HG03378 (cell line): Measurements from ENCODE around the gene GXYLT1.
"Not testable (repeated sequence)": the region's sequence is repeated elsewhere in the genome, so short reads cannot be mapped to it uniquely, and the experiment has no call there.

ENCODE experiments used
- ATAC-seq: cut with Tn5 transposase; IDR thresholded peaks from one replicate; pipeline ENCODE4 v1.9.1; 2021; ENCODE audit warnings: mild to moderate bottlenecking, moderate library complexity; ENCODE audit not compliant: unreplicated experiment

The GXYLT1 gene

GRCh38 chr12:42145552-42146215 is 1.0 kb upstream of the GXYLT1 start:
- no peak for ATAC-seq

DNA sequence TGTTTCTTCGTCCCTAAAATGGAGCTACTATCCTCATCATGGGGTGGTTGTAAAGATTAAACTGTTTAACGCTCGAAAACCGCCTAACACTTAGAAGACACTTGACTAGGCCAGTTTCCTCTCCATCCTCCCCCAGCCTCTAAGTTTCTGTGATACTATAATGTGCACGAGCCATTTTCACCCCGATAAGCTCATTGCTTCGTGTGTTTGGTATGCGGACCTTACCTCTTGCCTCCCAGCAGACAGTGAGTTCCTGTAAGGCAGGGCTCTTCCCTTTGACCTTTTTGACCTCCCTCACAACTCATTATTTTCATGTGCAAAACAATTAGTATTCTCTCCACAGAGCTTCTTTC is 499 bp upstream of the GXYLT1 start:
- ATAC-seq: peak; percentile 1

- no peak for ATAC-seq
These were observed 591 bp downstream of the GXYLT1 start for GRCh38 chr12:42144158-42144407.

DNA sequence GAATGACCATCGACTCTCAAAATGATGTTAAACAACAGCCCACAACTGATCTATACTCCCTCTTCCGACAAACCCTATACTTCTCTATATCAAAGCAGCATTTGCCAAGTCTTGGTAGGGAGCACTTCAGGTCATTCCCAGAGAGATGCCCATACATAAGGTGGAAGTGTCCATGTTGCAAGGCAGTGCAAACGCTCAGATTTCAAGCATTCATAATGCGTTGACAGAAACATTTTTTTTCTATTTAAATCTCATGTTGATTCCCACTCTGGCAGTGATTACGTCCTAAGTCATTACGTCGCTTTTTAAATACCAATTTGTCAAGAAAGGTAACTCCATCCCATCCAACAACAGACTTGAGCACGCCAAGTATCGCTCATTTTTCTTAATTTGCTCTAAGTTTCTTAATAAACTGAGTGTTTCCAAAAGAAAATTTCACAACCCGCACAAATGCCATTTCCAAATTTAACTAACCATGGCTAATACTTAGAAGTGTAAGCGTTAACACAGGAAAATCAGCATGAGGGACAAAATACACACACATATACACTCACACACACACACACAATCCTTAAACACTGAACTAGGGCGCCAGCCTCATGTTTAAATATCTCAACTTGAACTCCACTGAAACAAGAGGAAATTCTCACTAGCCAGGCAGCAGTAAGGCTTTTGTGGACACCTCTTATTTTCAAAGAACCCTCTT is 1.1 kb downstream of the GXYLT1 start:
- no peak for ATAC-seq

DNA sequence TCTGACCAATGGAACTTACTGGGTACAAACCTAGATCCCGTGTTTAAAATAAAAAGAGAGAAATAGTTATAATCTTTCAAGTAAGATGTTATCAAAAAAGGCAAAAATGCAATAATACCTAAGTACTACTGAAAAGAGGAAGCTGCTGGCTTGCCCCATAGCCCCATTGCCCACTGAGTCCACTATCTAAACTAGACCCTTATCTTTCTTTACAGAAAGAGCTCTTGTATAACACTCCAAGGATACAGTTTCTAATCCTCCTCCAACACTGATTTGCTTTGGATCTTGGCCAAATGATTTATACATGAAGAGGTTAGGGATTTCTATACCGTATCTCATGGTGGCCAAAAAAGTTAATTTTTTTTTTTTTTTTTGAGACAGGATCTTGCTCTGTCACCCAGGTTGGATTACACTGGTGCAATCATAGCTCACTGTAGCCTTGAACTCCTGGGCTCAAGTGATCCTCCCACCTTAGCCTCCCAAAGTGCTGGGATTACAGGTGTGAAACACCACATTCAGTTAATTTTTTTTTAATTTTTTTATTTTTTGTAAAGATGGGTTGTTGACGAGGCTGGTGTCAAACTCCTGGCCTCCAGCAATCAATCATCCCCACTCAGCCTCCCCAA is 2.6 kb downstream of the GXYLT1 start:
- no peak for ATAC-seq

GRCh38 chr12:42140901-42141300 is 3.8 kb downstream of the GXYLT1 start:
- ATAC-seq: no peak

DNA sequence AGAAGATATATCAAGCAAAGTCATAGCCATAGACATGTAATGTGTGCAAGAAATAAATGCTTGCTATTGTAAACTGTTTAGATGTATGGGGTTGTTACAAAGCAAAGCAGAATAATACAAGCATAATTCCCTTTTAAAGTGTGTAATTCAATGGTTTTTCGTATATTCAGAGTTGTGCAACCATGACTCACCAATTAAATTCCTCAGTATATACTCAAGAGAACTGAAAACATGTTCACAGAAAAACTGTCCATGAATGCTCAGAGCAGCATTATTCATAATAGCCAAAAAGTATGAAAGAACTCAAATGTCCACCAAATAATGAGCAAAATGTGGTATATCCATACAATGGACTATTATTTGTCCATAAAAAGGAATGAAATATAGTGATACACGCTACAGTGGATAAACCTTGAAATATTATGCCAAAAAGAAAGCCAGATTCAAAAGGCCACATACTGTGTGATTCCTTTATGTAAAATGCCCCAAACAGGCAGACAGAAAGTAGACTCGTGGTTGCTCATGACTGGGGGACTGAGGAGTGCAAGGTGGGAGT is 9.3 kb downstream of the GXYLT1 start:
- no peak for ATAC-seq

GRCh38 chr12:42130672-42131402 is 13.8 kb downstream of the GXYLT1 start:
- ATAC-seq: no peak

DNA sequence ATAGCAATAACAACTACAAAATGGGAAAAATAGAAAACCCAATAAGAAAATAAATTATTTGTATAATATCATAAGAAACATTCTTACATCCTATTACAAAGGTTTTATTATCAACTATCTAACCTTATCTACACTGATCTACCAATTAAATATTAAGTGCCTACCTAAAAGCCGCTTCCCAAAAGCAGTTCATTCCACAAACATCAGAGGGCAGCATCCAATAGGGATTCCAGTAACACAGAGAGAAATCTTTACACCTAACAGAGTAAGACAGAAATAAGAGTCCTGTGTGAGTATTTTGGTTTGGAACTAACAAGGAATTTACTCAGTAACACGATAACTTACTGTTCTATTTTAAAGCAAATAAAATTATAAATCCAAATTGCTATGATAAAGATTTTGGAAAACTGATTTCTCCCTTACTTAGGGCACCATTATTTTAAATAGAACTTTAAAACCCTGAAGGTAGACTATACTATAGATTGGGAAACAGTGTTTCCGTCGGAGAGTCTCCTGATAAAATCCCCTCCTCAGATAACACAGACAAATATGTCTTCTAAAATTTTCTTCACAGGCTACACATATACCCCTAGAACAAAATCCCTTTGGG is 15.0 kb downstream of the GXYLT1 start:
- no peak for ATAC-seq

DNA sequence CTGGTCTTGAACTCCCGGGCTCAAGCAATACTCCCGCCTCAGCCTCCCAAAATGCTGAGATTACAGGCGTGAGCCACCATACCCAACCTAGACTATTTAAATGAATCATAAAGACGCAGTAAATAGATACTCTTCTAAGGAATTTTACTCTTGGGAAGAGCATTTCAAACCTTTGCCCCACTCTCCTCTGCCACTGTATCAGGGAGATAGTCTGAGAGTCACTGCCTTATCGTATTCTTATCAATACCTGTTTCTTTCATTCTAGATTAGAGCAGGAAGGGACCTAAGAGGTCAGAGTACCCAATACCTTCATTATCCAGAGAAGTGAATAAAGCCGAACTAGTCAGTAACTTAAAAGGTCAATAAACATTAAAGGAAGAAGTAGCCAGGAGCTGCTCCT is 15.8 kb downstream of the GXYLT1 start:
- ATAC-seq: no peak

DNA sequence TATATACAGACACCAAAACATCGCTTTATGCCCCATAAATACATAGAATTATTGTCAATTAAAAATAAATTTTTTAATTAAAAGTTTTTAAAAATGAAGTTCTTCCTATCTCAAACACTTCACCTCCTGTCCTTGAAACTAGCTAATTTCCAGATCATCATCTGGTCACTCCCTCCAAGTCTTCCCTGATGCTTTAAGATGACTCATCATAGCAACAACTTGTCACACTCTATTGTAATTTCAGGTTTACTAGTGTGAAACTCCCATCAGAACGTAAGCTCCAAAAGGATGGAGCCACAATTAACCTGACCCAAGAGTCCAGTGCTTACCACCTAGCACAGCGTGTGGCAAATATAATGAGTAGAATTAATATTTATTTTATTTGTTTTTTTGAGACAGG is 16.3 kb downstream of the GXYLT1 start:
- no peak for ATAC-seq

GRCh38 chr12:42126963-42127362 is 17.7 kb downstream of the GXYLT1 start:
- no peak for ATAC-seq

DNA sequence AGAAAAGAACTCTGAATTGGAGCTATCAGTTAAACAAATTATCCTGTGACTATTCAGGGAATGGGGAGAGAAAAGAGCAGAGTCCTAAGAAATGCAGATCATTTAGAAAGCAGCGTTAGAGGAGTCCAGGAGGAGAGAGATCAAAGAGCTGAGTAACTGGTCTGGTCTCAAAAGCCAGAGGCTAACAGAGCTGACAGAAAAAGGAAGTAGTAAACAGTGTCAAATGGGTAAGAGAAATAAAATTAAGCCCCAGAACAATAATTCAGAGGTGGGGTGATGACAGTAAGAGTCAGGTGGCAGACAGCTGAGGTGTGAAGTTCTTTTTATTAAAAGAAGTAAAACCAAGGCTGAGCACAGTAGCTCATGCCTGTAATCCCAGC is 19.3 kb downstream of the GXYLT1 start:
- no peak for ATAC-seq

DNA sequence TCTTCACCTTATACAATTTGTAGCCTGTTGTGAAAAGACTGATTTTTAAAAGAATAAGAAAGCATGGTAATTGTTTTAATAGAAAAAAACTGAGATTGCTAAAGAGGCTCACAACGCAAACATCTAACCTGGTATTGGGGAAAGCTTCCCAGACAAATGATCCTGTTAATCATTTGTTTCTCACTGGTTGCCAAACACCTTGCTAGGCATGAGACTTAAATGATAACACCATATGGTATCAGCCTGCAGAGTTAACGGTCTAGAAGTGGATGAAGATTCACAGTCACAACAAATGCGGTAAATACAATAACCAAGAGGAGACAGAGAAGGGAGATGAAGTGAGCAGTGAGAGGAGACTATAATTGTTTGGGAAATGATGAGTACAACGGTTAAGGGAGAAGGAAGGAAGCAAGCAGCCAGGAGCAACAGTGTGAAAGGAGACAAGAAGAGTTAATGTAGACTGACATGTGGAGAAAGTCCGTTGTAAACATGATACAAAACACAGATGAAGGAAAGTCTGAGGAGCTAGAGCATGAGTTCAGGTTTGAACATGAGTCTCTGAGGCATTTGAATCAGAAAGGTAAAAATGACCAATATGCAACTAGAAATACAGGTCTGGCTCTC is 19.8 kb downstream of the GXYLT1 start:
- ATAC-seq: no peak

GRCh38 chr12:42119085-42119633 is 25.5 kb downstream of the GXYLT1 start:
- no peak for ATAC-seq

GRCh38 chr12:42118136-42118879 is 26.4 kb downstream of the GXYLT1 start:
- ATAC-seq: no peak

DNA sequence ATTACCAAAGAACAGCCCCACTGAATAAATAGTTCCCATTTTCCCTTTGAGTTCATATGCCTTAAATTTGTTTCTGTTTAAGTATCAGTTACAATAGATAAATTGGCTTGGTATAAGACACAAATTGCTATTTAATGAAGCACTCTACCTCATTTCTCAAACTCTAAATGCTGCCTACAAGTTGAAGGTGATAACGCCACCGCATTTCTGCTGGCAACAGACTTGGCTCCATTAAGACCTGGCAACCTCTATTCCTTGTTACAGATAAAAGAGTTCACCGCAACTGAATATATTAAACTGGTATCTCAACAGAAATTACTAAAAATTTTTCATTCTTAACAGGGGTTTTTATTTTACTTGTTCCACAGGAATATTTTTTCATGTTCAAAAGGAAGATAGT is 35.6 kb downstream of the GXYLT1 start:
- no peak for ATAC-seq

DNA sequence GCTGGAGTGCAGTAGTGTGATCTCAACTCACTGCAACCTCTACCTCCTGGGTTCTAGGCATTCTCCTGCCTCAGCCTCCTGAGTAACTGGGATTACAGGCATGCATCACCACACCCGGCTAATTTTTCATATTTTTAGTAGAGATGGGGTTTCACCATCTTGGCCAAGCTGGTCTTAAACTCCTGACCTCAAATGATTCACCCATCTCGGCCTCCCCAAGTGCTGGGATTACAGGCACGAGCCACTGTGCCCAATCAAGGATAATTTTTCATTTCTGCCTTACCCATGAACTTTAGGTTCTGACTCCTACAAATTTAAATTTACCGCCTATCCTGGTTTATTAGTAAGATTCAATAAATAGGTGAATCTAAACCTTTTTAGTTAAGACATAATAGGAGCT is 37.9 kb downstream of the GXYLT1 start:
- not testable (repeated sequence) for ATAC-seq

GRCh38 chr12:42104784-42105183 is 39.9 kb downstream of the GXYLT1 start:
- no peak for ATAC-seq

DNA sequence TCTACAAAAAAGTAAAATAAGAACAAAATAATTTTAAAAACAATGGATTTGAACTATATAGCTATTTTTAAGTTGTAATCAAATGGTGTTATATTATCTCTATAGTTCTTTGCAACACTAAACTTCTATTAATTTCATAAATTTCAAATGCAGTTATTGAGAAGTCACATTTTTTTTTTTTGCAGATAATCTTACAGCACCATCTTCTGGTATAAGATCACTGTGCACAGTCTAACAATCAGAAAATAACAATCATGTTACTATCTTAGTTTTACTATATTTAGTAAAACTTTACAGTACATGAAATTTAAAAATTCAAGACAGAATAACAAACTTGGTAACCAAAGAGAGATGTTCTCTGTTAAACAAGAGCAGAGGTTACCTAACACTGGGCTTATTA is 40.6 kb downstream of the GXYLT1 start:
- no peak for ATAC-seq
